H7 (cell line): Measurements from ENCODE around the gene SLIT3. TPM values are rescaled to one million over a fixed set of nuclear protein-coding genes. Genes with fewer than 3 reads are reported as not detected.
A peak's percentile ranks its signal among the peaks of the same experiment; 100 is the strongest.

ENCODE experiments used
- DNase-seq: peaks from one replicate; pipeline ENCODE4 v3.0.0; 2012
- H3K27me3 ChIP-seq: 2 replicates; pipeline ENCODE4 v1.6.0; 2011; ENCODE audit warnings: mild to moderate bottlenecking, low read length; ENCODE audit not compliant: control insufficient read depth, insufficient read depth
- H3K36me3 ChIP-seq: replicated peaks from 2 replicates; pipeline ENCODE4 v1.5.1; 2011; ENCODE audit warnings: low read length; ENCODE audit not compliant: control insufficient read depth, insufficient read depth
- H3K4me3 ChIP-seq: 2 replicates; pipeline ENCODE4 v1.5.1; 2011; ENCODE audit warnings: low read depth, mild to moderate bottlenecking, control low read depth, low read length, moderate library complexity; ENCODE audit not compliant: insufficient read depth
- total RNA-seq: library from RNA; depleted of rRNA; stranded (reverse); fragments of >200 nt; shearing (Covaris generic); gene quantifications from 2 replicates; pipeline ENCODE4 v1.2.3, GENCODE V29; 2014; rRNA removed

Gene SLIT3
- total RNA-seq = 0.48 and 0.97 TPM in 2 replicates

DNA sequence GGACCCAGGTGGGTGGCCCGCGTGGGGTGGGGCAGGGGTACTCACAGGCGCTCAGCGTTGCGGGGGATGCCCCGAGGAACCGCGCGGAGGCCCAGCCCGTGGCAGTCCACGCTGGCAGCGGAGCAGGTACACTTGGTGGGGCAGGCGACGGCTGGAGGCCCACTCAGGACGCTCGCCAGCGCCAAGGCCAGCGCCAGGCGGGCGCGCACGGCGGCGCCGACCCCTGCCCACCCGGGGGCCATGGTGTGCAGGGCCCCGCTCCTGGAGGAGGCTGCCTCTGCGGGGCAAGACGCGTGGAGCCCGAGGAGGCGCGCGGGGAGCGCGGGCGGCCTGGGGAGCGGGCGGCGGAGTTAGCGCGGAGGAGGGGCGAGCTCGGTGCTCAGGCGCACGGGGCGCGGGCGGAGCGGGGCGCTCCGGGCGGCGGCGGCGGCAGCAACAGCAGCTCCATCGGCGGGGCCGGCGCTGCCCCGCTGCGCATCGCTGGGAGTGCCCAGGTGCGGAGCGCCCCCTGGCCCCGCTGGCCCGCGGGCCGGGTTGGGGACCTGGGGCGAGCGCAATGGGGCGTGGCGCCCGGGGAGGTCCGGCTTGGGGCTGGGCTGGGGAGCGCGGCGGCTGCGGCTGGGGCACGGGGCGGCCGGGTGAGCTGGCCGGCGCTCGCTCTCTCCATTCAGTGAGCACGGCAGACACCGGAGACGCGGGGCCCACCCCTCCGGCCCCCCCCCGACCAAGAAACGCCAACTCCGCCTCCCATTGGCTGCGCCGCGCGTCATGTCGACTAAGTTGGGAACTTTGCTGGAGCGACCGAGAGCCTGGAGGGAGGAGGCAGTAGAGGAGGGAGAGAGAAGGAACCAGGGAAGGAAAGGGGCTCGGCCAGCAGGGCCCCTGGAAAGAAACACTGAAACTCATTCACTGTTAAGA lies at the start of gene SLIT3:
TSS of gene SLIT3 (minus strand) at position 672 of the 918 bp plus-strand sequence. CDS start at position 242, 430 bp downstream.
- peak; percentile 93 for DNase-seq
- Histone ChIP-seq H3K36me3 (no peaks in the 10 kb centered on the region), H3K27me3 (peaks cover 33% of the 10 kb centered on the region), H3K4me3 (peak within 1 kb of the TSS; percentile 50)

- no peak for DNase-seq
Observed at GRCh38 chr5:169350016-169350415, 49.1 kb upstream of the SLIT3 start.

DNA sequence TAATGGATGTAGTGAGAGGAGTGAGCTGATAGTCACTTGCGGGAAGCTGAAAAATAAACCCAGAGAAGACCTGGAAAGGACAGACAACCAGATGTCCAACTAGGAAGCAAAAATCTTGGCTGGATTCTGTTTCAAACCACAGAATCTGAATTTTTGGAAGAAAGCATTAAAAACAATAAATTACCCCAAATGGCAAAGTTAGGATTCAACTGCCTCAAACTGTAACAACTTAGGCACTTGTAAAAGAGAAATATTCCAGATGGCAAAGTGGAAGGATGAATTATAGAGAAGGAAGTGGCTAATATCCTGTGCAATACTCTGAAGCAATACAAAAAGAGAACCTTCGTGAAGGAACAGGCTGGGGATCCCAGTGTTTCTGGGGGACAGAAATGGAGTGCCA lies 46.8 kb upstream of the SLIT3 start:
- Histone ChIP-seq H3K4me3 (no peak overlapping the region), H3K36me3 (no peaks in the 10 kb centered on the region), H3K27me3 (no peaks in the 10 kb centered on the region)
- DNase-seq = no peak

More at GRCh38 chr5:169350016-169350415, 49.1 kb upstream of the SLIT3 start:
- H3K36me3 ChIP-seq = no peaks in the 10 kb centered on the region
- H3K4me3 ChIP-seq = no peak overlapping the region
- H3K27me3 ChIP-seq = no peaks in the 10 kb centered on the region

DNA sequence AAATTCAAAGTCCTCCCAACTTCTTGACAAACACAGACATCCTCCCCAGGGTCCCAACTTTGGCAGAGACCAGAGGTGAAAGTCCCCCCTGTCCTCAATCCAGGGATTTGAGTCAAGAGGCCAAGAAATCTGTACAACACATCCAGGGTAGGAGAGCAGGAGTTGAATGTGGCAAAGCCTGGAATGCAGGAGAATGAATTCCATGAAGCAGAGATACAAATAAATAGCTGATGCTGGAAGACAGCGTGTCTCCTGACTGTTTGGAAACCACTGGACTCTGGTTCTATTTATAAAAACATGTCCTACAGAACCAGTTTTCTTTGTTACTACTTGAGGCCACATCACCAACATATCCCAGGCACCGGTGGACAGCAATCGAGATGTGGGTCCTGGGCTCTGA lies 43.7 kb upstream of the SLIT3 start:
- DNase-seq = no peak
- Histone ChIP-seq H3K4me3 (no peak overlapping the region), H3K27me3 (no peaks in the 10 kb centered on the region; the same call in 1 of the 2 replicates), H3K36me3 (no peaks in the 10 kb centered on the region)

DNA sequence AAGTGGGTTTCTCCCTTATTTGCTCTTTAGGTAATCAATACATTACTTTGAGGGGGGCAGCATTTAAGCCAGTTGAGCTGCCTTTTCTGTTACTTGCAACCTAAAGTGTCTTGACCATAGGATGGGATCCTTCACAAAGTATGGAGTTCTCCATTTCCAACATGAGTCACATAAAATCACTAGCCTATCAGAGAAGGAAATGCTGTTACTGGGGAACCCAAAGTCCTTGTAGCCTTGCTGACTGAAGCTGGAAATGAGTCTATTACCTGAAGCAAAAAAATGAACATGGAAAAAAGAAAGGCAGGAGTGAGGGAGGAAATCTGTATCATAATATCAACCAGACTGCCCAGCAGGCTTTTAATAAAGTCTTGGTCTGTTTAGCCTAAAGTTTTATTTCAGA lies 42.8 kb upstream of the SLIT3 start:
- Histone ChIP-seq H3K36me3 (no peaks in the 10 kb centered on the region), H3K4me3 (no peak overlapping the region), H3K27me3 (no peaks in the 10 kb centered on the region; the same call in 1 of the 2 replicates)
- DNase-seq = no peak

DNA sequence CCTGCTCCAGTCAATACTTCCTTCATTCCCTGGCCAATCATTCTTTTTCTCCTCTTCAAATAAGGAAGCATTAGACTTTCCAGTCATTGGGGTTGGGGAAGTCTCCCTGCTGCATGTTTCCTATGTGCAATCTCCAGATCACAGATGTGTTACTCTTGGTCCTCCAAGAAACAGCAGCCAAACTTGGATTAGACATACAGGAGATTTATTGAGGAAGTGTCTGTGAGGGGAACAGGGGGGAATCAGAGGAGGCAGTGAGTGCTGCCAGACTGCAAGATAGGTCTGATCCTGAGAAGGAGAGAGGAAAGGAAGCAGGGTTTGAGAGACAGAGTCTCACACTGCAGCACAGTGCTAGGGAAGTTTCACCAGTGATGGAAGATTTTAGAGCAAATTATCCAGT lies 40.6 kb upstream of the SLIT3 start:
- H3K4me3 ChIP-seq = no peak overlapping the region
- DNase-seq = no peak
- no peaks in the 10 kb centered on the region for H3K36me3 ChIP-seq
- no peaks in the 10 kb centered on the region; the same call in 1 of the 2 replicates for H3K27me3 ChIP-seq

GRCh38 chr5:169339869-169340268 lies 38.9 kb upstream of the SLIT3 start:
- DNase-seq = no peak
- Histone ChIP-seq H3K36me3 (no peaks in the 10 kb centered on the region), H3K4me3 (no peak overlapping the region)

DNA sequence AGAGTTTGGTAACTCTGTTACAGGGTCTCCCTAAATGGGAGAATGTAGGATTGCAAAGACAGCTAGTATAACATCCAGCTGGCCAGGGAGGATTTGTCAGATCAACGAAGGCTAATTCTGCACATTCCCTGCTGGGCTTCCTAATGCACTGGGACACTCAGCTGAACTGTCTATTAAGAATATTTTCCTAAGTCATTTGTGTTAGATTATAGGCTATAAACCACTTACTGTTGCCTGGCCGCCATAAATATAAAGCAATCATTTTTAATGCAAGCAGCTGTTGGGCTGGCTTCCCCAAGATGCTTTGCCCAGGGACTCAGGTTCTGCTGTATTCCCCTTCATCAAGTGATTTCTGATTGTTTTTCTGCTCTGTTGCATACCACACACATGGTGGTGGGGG lies 35.3 kb upstream of the SLIT3 start:
- no peak overlapping the region for H3K4me3 ChIP-seq
- DNase-seq = no peak
- H3K36me3 ChIP-seq = no peaks in the 10 kb centered on the region
- H3K27me3 ChIP-seq = no peaks in the 10 kb centered on the region

More at GRCh38 chr5:169339869-169340268, 38.9 kb upstream of the SLIT3 start:
- no peaks in the 10 kb centered on the region; the same call in 1 of the 2 replicates for H3K27me3 ChIP-seq

GRCh38 chr5:169335806-169336205 lies 34.9 kb upstream of the SLIT3 start:
- no peaks in the 10 kb centered on the region for H3K27me3 ChIP-seq
- DNase-seq = no peak
- H3K36me3 ChIP-seq = no peaks in the 10 kb centered on the region
- no peak overlapping the region for H3K4me3 ChIP-seq

DNA sequence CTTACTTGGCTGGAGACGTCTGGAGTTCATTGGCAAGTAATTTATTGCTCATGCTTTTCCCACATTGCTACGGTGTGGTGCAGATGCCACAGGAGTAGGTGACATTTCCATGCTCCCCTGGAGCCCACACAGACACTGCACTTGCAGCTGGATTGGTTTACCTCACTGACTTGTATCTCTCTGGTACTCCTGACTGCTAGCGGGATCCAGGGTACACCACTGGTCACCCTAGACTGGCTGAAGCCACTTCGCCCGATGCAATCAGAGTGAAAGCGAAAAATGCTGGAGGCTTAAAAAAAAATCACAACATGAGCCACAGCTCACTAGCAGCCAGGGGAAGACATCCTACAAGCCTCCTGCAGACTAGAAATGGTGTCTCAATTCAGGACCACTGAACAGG lies 32.6 kb upstream of the SLIT3 start:
- DNase-seq = no peak
- Histone ChIP-seq H3K36me3 (no peaks in the 10 kb centered on the region), H3K27me3 (no peaks in the 10 kb centered on the region), H3K4me3 (no peak overlapping the region)

DNA sequence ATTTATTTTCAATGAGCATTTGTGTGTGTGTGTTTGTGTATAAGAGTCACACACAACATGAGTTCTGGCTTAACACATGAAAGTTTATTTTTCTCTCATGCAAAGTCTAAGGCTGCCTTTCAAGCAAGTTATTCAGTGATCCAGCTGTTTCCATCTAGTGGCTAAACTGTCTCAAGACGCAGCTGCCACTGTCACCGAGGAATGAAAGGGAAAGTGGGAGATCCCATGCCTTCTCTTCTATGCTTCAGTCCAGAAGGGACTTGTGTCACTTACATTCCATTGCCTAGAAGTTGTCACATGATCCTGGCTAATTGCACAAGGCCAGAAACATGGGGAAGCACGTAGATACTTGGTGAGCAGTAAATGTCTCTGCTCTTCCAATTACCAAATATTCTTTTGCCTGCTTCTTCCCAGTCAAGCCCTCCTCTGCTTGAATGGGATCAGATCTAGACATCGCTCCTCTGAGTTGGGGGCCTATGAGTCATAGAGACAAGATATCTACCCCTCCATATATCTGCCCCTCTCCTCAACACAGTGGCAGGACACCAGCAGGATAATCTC lies 30.4 kb upstream of the SLIT3 start:
- H3K27me3 ChIP-seq = no peaks in the 10 kb centered on the region
- H3K36me3 ChIP-seq = no peaks in the 10 kb centered on the region
- no peak for DNase-seq
- H3K4me3 ChIP-seq = no peak overlapping the region

GRCh38 chr5:169328401-169328800 lies 27.5 kb upstream of the SLIT3 start:
- DNase-seq = no peak
- H3K36me3 ChIP-seq = no peaks in the 10 kb centered on the region
- no peak overlapping the region for H3K4me3 ChIP-seq
- H3K27me3 ChIP-seq = no peaks in the 10 kb centered on the region

DNA sequence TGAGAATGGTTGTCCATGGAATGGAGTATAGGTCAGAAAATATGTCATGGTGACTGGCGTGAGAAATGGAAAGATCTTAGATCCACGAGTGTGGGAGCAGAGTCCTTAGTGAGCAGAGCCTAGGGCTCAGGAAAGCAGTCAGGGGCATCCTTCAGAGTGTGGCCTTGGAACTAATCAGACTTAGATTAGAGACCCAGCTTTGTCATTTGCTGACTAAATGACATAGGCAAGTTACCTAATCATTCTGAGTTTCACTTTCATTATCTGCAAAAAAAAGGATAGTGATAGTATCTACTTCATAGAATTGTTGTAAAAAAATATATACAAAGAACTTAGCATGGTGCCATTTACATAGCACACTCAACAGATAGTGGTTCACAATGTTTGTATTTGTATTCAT lies 24.3 kb upstream of the SLIT3 start:
- no peak overlapping the region for H3K4me3 ChIP-seq
- H3K36me3 ChIP-seq = no peaks in the 10 kb centered on the region
- no peak for DNase-seq
- H3K27me3 ChIP-seq = no peaks in the 10 kb centered on the region

DNA sequence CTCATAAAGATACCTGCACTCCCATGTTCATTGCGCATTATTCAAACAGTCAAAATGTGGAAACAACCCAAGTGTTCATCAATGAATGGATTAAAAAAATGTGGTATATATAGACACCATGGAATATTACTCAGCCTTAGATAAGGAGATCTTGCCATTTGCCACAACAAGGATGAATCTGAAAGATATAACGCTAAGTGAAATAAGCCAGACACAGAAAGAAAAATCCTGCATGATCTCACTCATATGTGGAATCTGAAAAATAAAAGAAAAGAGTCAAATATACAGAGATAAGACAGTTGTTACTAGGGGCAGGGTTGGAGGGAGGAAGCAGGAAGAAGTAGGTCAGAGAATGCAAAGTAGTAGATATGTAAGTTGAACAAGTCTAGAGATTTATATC lies 17.6 kb upstream of the SLIT3 start:
- Histone ChIP-seq H3K27me3 (no peaks in the 10 kb centered on the region), H3K4me3 (no peak overlapping the region), H3K36me3 (no peaks in the 10 kb centered on the region)
- DNase-seq = no peak

- Histone ChIP-seq H3K27me3 (peaks cover 1% of the 10 kb centered on the region), H3K4me3 (no peak overlapping the region), H3K36me3 (no peaks in the 10 kb centered on the region)
- DNase-seq = no peak
Observed at GRCh38 chr5:169307646-169308045, 6.7 kb upstream of the SLIT3 start.
